Psoas muscle (tissue), 8 donors: ENCODE measurements around the gene TP63. TPM values are rescaled to one million over a fixed set of nuclear protein-coding genes. Genes with fewer than 3 reads are reported as not detected.
A peak's percentile ranks its signal among the peaks of the same experiment; 100 is the strongest.

Experiments
- ATAC-seq, 4 donors: fragments of 200-7000 bp; cut with Tn5 transposase; one replicate each; pipeline ENCODE4 v1.9.1; 2020; ENCODE audit warnings: moderate library complexity in 3 of 4, mild to moderate bottlenecking in 2 of 4
- DNase-seq, 2 donors: peaks; one replicate each; pipeline ENCODE4 v3.0.0-alpha.2; 2020
- H3K27ac ChIP-seq: fragments of 200-600 bp; one replicate; pipeline ENCODE4 v1.8.0; 2022
- H3K27me3 ChIP-seq, 3 donors: fragments of 200-600 bp in 1 of 3; one replicate each; pipeline versions ENCODE4 v1.6.1 to v1.8.0; 2013 to 2022; ENCODE audit warnings: low read length in 2 of 3, mild to moderate bottlenecking in 2 of 3, moderate library complexity in 1 of 3; ENCODE audit not compliant: insufficient read depth in 3 of 3
- H3K36me3 ChIP-seq, 2 donors: fragments of 200-600 bp in 1 of 2; one replicate each; pipeline versions ENCODE4 v1.6.1 to v1.8.0; 2013 to 2022; ENCODE audit warnings: low read depth in 1 of 2, mild to moderate bottlenecking in 1 of 2, moderate library complexity in 1 of 2; ENCODE audit not compliant: insufficient read depth in 1 of 2
- H3K4me1 ChIP-seq: fragments of 200-600 bp; one replicate; pipeline ENCODE4 v1.8.0; 2022
- H3K4me3 ChIP-seq: fragments of 200-600 bp; one replicate; pipeline ENCODE4 v1.8.0; 2022; ENCODE audit warnings: mild to moderate bottlenecking
- H3K9me3 ChIP-seq: fragments of 200-600 bp; one replicate; pipeline ENCODE4 v1.8.0; 2022
- WGBS, 3 donors: extraction: QIAGEN DNeasy Blood & Tissue Kit; methylation state at CpG; one replicate each; pipeline versions ENCODE4 v1.1.6 to v1.1.7; 2013; 5-methylcytosine and 5-hydroxymethylcytosine counted together
- intact Hi-C, 2 donors: fragments of 100-400 bp; cut with DNase I; formaldehyde crosslinking; loops; one replicate each; pipeline versions ENCODE4 v1.11.0 to v1.14.2; 2022
- polyA plus RNA-seq, 3 donors: library from polyadenylated mRNA; stranded (reverse); fragments of 200-250 nt; gene quantifications; one replicate each; pipeline ENCODE4 v1.2.3, GENCODE V29; 2013
- total RNA-seq, 4 donors: library from RNA; stranded (reverse); fragmentation: NEBNext Ultra II Directional in 2 of 4; extraction: Animal tissue kit (Norgen Biotek cat#: 25700) in 2 of 4; gene quantifications; one replicate each; pipeline versions ENCODE4 v1.2.1 to v1.2.4, GENCODE V29; 2021 to 2023
- TF ChIP-seq, protein P1 (sequence below): fragments of 200-600 bp; IDR thresholded peaks from one replicate; pipeline ENCODE4 v1.8.0; 2022; ENCODE audit warnings: antibody characterized with exemption
- donor health status: healthy with polysubstance abuse.
- donor health status: DM: no; HTN: no; CAD: no; lungs with moderate emphysema.
- donor health status: Bipolar disorder and iron deficiency.
- donor health status: healthy.
- donor health status: DM: yes; HTN: yes; CAD: no.
- donor health status: DM: no; HTN: no; CAD: no.
- donor health status: DM: no; HTN: no; CAD: no.
- donor health status: DM: yes; HTN: yes; CAD: no.

The TP63 gene
- total and polyA plus RNA-seq, 7 donors: 1.4 to 83.0 (median 13.1) TPM

DNA sequence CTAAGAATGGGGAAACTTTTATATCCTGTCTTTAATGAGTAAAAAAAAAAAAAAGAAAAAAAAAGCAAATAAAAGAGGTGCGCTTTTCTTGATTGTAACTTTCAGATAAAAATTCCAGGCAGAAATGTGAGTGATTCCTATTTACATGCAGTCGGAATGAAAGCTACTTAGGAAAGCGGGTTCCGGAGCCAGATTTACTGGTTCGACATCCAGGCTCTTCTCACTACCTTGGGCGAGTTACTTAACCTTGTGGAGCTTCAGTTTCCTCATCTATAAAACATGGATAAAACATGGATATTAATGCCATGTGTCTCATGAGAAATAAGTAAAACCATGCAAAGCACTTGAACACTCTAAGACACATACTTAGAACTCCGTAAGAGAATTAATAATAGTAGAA is 169.2 kb downstream of the TP63 start:
- H3K4me1 ChIP-seq: peaks cover 34% of the 10 kb centered on the region
- intact Hi-C loops: loop anchor here in 1 of 2 donors (10.0 kb wide), 1 partner anchor 86 kb away; no protein-coding TSS in a partner anchor
- H3K27ac ChIP-seq: no peak overlapping the region
- no peak overlapping the region for H3K4me3 ChIP-seq
- DNase-seq: no peak
- ATAC-seq: no peak
- TF ChIP-seq, protein P1, sequence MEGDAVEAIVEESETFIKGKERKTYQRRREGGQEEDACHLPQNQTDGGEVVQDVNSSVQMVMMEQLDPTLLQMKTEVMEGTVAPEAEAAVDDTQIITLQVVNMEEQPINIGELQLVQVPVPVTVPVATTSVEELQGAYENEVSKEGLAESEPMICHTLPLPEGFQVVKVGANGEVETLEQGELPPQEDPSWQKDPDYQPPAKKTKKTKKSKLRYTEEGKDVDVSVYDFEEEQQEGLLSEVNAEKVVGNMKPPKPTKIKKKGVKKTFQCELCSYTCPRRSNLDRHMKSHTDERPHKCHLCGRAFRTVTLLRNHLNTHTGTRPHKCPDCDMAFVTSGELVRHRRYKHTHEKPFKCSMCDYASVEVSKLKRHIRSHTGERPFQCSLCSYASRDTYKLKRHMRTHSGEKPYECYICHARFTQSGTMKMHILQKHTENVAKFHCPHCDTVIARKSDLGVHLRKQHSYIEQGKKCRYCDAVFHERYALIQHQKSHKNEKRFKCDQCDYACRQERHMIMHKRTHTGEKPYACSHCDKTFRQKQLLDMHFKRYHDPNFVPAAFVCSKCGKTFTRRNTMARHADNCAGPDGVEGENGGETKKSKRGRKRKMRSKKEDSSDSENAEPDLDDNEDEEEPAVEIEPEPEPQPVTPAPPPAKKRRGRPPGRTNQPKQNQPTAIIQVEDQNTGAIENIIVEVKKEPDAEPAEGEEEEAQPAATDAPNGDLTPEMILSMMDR: no peak
- H3K9me3 ChIP-seq: no peaks in the 10 kb centered on the region
- H3K27me3 ChIP-seq: no peaks in the 10 kb centered on the region
- no peaks in the 10 kb centered on the region for H3K36me3 ChIP-seq
- 96 to 98% (median 97%) methylated on average over 7 of the region's 7 CpGs for WGBS, 3 donors

DNA sequence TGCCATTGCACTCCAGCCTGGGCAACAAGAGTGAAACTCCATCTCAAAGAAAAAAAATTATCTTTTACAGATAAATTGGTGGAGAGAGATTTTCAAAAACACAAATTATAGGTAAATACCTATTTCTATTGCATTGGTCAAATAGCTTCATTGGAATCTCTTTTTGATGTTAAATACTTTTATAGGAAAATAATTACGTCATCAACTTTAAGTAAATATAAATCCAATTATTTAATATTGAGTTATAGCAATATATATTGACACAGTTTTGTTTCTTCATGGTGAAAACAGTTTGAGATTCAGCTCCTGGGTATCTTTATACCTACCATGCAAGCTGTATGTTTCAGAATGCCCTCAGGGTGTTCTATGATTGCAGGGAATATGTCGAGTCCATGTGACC is 172.1 kb downstream of the TP63 start:
- no peak overlapping the region for H3K27ac ChIP-seq
- H3K4me3 ChIP-seq: no peak overlapping the region
- no peak for DNase-seq
- TF ChIP-seq, protein P1: no peak
- WGBS, 3 donors: 93 to 96% (median 95%) methylated on average over 2 of the region's 2 CpGs
- ATAC-seq: no peak
- H3K36me3 ChIP-seq: peaks cover 0 to 11% of the 10 kb centered on the region in 2 donors
- H3K4me1 ChIP-seq: peaks cover 29% of the 10 kb centered on the region
- intact Hi-C loops: loop anchor here in 1 of 2 donors (10.0 kb wide), 1 partner anchor 88 kb away; no protein-coding TSS in a partner anchor
- H3K27me3 ChIP-seq: no peaks in the 10 kb centered on the region
- no peaks in the 10 kb centered on the region for H3K9me3 ChIP-seq

DNA sequence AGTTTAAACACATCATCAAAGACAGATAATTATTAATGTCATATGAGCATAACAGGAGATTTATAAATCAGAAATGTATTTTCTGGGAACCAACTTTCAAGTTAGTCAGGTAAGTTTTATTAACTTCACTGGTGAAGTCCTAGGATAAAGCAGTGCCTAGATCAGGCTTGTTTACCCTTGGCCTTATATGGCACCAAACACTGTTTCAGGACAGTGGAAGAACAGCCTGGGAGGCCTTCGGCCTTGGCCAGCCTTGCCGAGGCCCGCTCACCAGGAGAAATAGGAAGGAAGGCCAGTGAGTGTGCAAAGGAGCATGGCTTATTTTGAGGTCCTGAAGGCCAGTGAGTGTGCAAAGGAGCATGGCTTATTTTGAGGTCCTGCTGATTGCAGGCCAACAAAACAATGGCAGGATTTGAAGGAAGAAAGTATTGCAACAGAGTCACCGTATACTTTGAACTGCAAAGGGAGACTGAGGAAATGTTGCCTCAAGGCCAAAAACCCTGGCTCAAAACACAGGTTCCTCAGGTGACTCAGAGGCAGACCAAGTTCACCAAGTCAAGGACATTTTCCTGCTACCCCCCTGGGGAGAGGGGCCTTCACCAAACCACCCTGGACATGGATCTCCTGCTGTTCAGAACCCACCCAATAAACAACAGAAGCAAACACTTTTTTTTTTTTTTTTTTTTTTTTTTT is 174.3 kb downstream of the TP63 start:
- DNase-seq: no peak
- H3K4me1 ChIP-seq: peaks cover 37% of the 10 kb centered on the region
- H3K4me3 ChIP-seq: no peak overlapping the region
- H3K36me3 ChIP-seq: peaks cover 0 to 31% of the 10 kb centered on the region in 2 donors
- no peaks in the 10 kb centered on the region for H3K9me3 ChIP-seq
- TF ChIP-seq, protein P1: no peak
- no peaks in the 10 kb centered on the region for H3K27me3 ChIP-seq
- WGBS, 3 donors: 68 to 82% (median 78%) methylated on average over 4 of the region's 4 CpGs
- peak in 3 of 4 donors; percentile 10 to 38 (median 18) for ATAC-seq
- peak overlapping the region; percentile 64 for H3K27ac ChIP-seq
- intact Hi-C loops: loop anchor here in 1 of 2 donors (10.0 kb wide), 1 partner anchor 91 kb away; no protein-coding TSS in a partner anchor

DNA sequence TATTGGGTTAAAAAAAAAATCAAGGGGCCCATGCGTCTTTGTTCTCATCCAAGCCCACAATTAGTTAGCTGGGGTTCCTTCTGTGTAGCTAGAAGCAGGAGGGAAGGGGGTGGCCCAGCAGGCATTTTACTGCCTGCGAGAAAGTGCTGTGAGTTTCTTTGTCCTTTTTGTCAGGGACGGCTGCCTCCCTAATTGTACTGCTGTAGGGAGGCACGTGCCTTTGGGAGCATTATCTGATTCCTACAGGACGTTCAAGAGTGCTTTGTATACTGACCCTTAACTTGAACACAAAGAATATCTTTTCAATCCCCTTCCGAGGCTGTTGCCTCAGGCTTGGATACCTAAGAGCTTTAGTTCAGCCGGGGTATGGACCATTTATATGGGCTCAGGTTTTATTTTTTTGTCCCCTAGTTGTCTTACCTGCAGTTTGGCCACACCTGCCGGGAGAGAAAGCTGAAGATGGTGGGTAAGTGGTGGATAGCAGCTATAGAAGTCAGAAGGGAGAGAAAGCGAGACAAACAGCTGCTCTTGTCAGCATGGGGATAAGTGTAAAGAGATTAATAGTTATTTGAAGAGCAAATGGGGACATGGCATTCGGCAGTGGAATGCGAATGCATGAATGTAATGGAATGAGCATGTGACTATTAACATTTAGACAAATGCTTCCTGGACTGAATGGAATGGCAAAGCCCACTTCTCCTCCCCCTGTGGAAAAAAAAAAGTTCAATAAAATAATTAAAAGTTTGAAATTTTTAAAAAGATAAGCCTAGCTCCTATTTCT is 175.2 kb downstream of the TP63 start:
- Histone ChIP-seq H3K4me3 (no peak overlapping the region), H3K4me1 (peaks cover 37% of the 10 kb centered on the region), H3K27ac (peak overlapping the region; percentile 64), H3K27me3 (no peaks in the 10 kb centered on the region), H3K9me3 (no peaks in the 10 kb centered on the region), H3K36me3 (peaks cover 0 to 39% of the 10 kb centered on the region in 2 donors)
- WGBS, 3 donors: 32 to 34% (median 34%) methylated on average over 11 of the region's 11 CpGs
- no peak for DNase-seq
- peak; percentile 45 to 85 (median 70) for ATAC-seq
- TF ChIP-seq, protein P1: no peak
- intact Hi-C loops: loop anchor here in 1 of 2 donors (10.0 kb wide), 1 partner anchor 92 kb away; no protein-coding TSS in a partner anchor
